ENCODE measurements around the gene SCFD2. TPM values are rescaled to one million over a fixed set of nuclear protein-coding genes. Genes with fewer than 3 reads are reported as not detected.

SCFD2 gene
- polyA plus RNA-seq, 4 donors: 2.2 to 8.4 (median 5.6) TPM

- Histone ChIP-seq H3K36me3 (ENCODE audit: control insufficient read depth in 3 of 3, insufficient read depth in 2 of 3, low read depth in 1 of 3, low read length in 3 of 3) (no peaks in the 10 kb centered on the region), H3K27me3 (ENCODE audit: control insufficient read depth in 3 of 3, insufficient read depth in 3 of 3, low read length in 3 of 3) (no peaks in the 10 kb centered on the region), H3K27ac (ENCODE audit: low read depth in 1 of 3, low read length in 2 of 3) (no peak overlapping the region), H3K9me3 (ENCODE audit: control insufficient read depth in 2 of 2, insufficient read depth in 1 of 2, low read depth in 1 of 2, low read length in 1 of 2) (no peaks in the 10 kb centered on the region), H3K4me3 (ENCODE audit: low read depth in 1 of 3, low read length in 3 of 3) (no peak overlapping the region), H3K4me1 (ENCODE audit: control insufficient read depth in 3 of 3, insufficient read depth in 2 of 3, low read depth in 1 of 3, low read length in 2 of 3) (no peaks in the 10 kb centered on the region)
- FAIRE-seq (no peak), DNase-seq (no peak)
- 83 to 96% (median 86%) methylated on average over 2 of the region's 2 CpGs for WGBS, 3 donors
These were observed 234.3 kb downstream of the SCFD2 start for GRCh38 chr4:53131562-53131925.

DNA sequence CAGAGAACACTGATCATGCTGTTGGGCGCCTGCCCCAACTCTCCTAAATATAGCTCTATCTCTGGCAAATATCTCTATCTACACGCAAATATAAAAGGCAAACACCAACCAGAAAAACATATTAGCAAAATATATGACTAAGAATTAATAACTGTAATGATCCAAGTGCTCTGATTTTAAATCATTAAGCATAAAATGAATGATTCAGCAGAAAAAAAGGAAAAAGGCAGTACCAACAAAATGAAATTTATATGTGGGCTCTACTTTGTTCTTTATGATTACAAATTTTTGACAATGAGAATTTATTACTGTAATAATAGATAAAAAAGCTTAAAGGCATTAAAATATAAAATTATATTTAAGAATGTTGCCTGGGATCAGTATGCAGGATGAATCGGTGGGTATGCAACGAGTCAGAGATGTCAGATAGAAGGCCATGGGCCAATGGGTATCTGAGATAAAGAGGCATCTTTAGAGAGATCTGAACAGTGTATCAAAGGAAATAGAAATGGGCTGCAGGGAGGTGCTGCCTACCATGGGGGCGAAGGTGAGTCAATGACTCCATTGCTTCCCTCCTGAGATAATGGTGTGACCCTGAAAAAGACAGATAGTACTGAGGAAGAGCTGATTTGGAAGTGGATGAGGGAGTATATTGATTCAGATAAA lies 234.8 kb downstream of the SCFD2 start:
- no peaks in the 10 kb centered on the region for H3K36me3 ChIP-seq (ENCODE audit: control insufficient read depth in 3 of 3, insufficient read depth in 2 of 3, low read depth in 1 of 3, low read length in 3 of 3)
- WGBS, 3 donors: 93 to 97% (median 95%) methylated on average over 5 of the region's 5 CpGs
- no peak overlapping the region for H3K27ac ChIP-seq (ENCODE audit: low read depth in 1 of 3, low read length in 2 of 3)
- no peaks in the 10 kb centered on the region for H3K4me1 ChIP-seq (ENCODE audit: control insufficient read depth in 3 of 3, insufficient read depth in 2 of 3, low read depth in 1 of 3, low read length in 2 of 3)
- DNase-seq: no peak
- H3K4me3 ChIP-seq (ENCODE audit: low read depth in 1 of 3, low read length in 3 of 3): no peak overlapping the region
- H3K9me3 ChIP-seq (ENCODE audit: control insufficient read depth in 2 of 2, insufficient read depth in 1 of 2, low read depth in 1 of 2, low read length in 1 of 2): no peaks in the 10 kb centered on the region
- no peak for FAIRE-seq
- no peaks in the 10 kb centered on the region for H3K27me3 ChIP-seq (ENCODE audit: control insufficient read depth in 3 of 3, insufficient read depth in 3 of 3, low read length in 3 of 3)

- DNase-seq: no peak
- no peak overlapping the region for H3K4me3 ChIP-seq (ENCODE audit: low read depth in 1 of 3, low read length in 3 of 3)
- WGBS, 3 donors: 48 to 57% (median 54%) methylated on average over 2 of the region's 2 CpGs
- no peaks in the 10 kb centered on the region for H3K36me3 ChIP-seq (ENCODE audit: control insufficient read depth in 3 of 3, insufficient read depth in 2 of 3, low read depth in 1 of 3, low read length in 3 of 3)
- H3K27ac ChIP-seq (ENCODE audit: low read depth in 1 of 3, low read length in 2 of 3): no peak overlapping the region
- no peaks in the 10 kb centered on the region for H3K27me3 ChIP-seq (ENCODE audit: control insufficient read depth in 3 of 3, insufficient read depth in 3 of 3, low read length in 3 of 3)
- H3K4me1 ChIP-seq (ENCODE audit: control insufficient read depth in 3 of 3, insufficient read depth in 2 of 3, low read depth in 1 of 3, low read length in 2 of 3): no peaks in the 10 kb centered on the region
- no peaks in the 10 kb centered on the region for H3K9me3 ChIP-seq (ENCODE audit: control insufficient read depth in 2 of 2, insufficient read depth in 1 of 2, low read depth in 1 of 2, low read length in 1 of 2)
- FAIRE-seq: no peak
These were observed 237.0 kb downstream of the SCFD2 start for GRCh38 chr4:53128706-53129357.

- FAIRE-seq: no peak
- Histone ChIP-seq H3K4me1 (ENCODE audit: control insufficient read depth in 3 of 3, insufficient read depth in 2 of 3, low read depth in 1 of 3, low read length in 2 of 3) (no peaks in the 10 kb centered on the region), H3K4me3 (ENCODE audit: low read depth in 1 of 3, low read length in 3 of 3) (no peak overlapping the region), H3K9me3 (ENCODE audit: control insufficient read depth in 2 of 2, insufficient read depth in 1 of 2, low read depth in 1 of 2, low read length in 1 of 2) (no peaks in the 10 kb centered on the region), H3K27ac (ENCODE audit: low read depth in 1 of 3, low read length in 2 of 3) (no peak overlapping the region), H3K27me3 (ENCODE audit: control insufficient read depth in 3 of 3, insufficient read depth in 3 of 3, low read length in 3 of 3) (no peaks in the 10 kb centered on the region), H3K36me3 (ENCODE audit: control insufficient read depth in 3 of 3, insufficient read depth in 2 of 3, low read depth in 1 of 3, low read length in 3 of 3) (no peaks in the 10 kb centered on the region)
- DNase-seq: no peak
- WGBS, 3 donors: 87 to 96% (median 91%) methylated on average over 4 of the region's 4 CpGs
These were observed 237.6 kb downstream of the SCFD2 start for GRCh38 chr4:53128231-53128630.

DNA sequence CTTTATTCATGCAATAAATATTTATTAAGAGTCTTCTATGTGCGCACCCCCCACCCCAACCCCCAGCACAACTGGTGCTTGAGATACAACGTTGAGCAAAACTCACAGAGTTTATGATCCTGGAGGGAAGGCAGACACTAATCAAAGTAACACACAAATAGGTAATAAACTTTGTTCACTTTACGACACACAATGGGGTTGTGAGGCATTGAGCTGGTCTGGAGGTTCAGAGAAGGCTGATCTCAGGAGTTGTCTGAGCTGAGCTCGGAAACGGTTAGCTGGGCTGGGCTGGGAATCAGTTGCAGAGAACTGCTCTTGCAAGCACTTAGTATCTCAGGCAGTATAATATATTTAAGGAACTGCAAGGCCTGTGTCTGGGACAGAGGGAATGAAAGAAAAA lies 238.5 kb downstream of the SCFD2 start:
- peak in 1 of 2 donors; percentile 23 for DNase-seq
- no peak overlapping the region for H3K4me3 ChIP-seq (ENCODE audit: low read depth in 1 of 3, low read length in 3 of 3)
- 80 to 82% (median 81%) methylated on average over 5 of the region's 5 CpGs for WGBS, 3 donors
- H3K9me3 ChIP-seq (ENCODE audit: control insufficient read depth in 2 of 2, insufficient read depth in 1 of 2, low read depth in 1 of 2, low read length in 1 of 2): no peaks in the 10 kb centered on the region
- no peaks in the 10 kb centered on the region for H3K27me3 ChIP-seq (ENCODE audit: control insufficient read depth in 3 of 3, insufficient read depth in 3 of 3, low read length in 3 of 3)
- peaks cover 0 to 3% (median 0%) of the 10 kb centered on the region in 3 donors for H3K4me1 ChIP-seq (ENCODE audit: control insufficient read depth in 3 of 3, insufficient read depth in 2 of 3, low read depth in 1 of 3, low read length in 2 of 3)
- H3K27ac ChIP-seq (ENCODE audit: low read depth in 1 of 3, low read length in 2 of 3): no peak overlapping the region
- no peak for FAIRE-seq
- H3K36me3 ChIP-seq (ENCODE audit: control insufficient read depth in 3 of 3, insufficient read depth in 2 of 3, low read depth in 1 of 3, low read length in 3 of 3): no peaks in the 10 kb centered on the region

GRCh38 chr4:53126099-53126498 lies 239.8 kb downstream of the SCFD2 start:
- Histone ChIP-seq H3K27me3 (ENCODE audit: control insufficient read depth in 3 of 3, insufficient read depth in 3 of 3, low read length in 3 of 3) (no peaks in the 10 kb centered on the region), H3K27ac (ENCODE audit: low read depth in 1 of 3, low read length in 2 of 3) (no peak overlapping the region), H3K36me3 (ENCODE audit: control insufficient read depth in 3 of 3, insufficient read depth in 2 of 3, low read depth in 1 of 3, low read length in 3 of 3) (no peaks in the 10 kb centered on the region), H3K4me1 (ENCODE audit: control insufficient read depth in 3 of 3, insufficient read depth in 2 of 3, low read depth in 1 of 3, low read length in 2 of 3) (peaks cover 0 to 5% (median 0%) of the 10 kb centered on the region in 3 donors), H3K4me3 (ENCODE audit: low read depth in 1 of 3, low read length in 3 of 3) (no peak overlapping the region), H3K9me3 (ENCODE audit: control insufficient read depth in 2 of 2, insufficient read depth in 1 of 2, low read depth in 1 of 2, low read length in 1 of 2) (no peaks in the 10 kb centered on the region)
- FAIRE-seq (no peak), DNase-seq (no peak)
- 95 to 100% (median 98%) methylated on average over 5 of the region's 5 CpGs for WGBS, 3 donors

DNA sequence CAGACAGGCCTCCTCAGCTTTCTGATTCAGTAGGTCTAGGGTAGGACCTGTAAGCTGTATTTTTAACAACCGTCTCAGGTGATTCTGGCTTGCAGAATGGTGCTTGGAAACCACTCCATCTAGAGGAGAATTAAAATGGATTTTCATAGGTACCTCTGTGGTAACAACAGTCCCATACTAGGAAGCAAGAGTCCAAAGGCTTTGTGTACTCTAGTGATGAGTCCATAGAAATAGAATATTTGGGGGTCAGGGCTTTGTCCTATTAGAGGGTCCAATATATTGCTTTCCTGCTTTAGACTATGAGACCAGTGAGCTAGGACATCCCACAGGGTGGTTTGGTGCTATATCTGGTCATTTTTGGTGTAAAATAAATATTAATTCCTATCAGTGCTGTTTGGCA lies 242.0 kb downstream of the SCFD2 start:
- no peaks in the 10 kb centered on the region for H3K27me3 ChIP-seq (ENCODE audit: control insufficient read depth in 3 of 3, insufficient read depth in 3 of 3, low read length in 3 of 3)
- no peaks in the 10 kb centered on the region for H3K9me3 ChIP-seq (ENCODE audit: control insufficient read depth in 2 of 2, insufficient read depth in 1 of 2, low read depth in 1 of 2, low read length in 1 of 2)
- FAIRE-seq (no peak), DNase-seq (no peak)
- no peak overlapping the region for H3K27ac ChIP-seq (ENCODE audit: low read depth in 1 of 3, low read length in 2 of 3)
- H3K36me3 ChIP-seq (ENCODE audit: control insufficient read depth in 3 of 3, insufficient read depth in 2 of 3, low read depth in 1 of 3, low read length in 3 of 3): no peaks in the 10 kb centered on the region
- 93 to 97% (median 97%) methylated on average over 1 of the region's 1 CpG for WGBS, 3 donors
- H3K4me1 ChIP-seq (ENCODE audit: control insufficient read depth in 3 of 3, insufficient read depth in 2 of 3, low read depth in 1 of 3, low read length in 2 of 3): peaks cover 0 to 12% (median 0%) of the 10 kb centered on the region in 3 donors
- no peak overlapping the region for H3K4me3 ChIP-seq (ENCODE audit: low read depth in 1 of 3, low read length in 3 of 3)

DNA sequence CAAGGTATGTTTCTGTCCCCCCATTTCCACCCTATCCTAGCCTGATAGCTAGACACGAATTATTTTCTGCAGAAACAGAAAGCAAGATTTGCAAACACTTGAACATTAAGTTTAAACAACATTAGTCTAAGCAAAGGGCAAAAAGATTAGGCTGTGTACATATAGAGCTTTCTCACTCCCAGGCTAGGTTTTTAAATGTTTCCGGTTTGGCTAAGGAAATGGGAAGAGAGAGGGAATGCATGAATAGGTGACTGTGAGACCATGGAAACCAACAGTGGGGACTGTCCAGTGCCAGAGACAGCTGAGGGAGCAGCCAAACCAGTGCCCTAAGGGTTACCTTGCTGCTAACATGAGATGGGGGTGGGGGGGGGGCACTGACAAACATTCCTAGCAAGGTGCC lies 242.7 kb downstream of the SCFD2 start:
- no peaks in the 10 kb centered on the region for H3K9me3 ChIP-seq (ENCODE audit: control insufficient read depth in 2 of 2, insufficient read depth in 1 of 2, low read depth in 1 of 2, low read length in 1 of 2)
- DNase-seq: peak in 1 of 2 donors; percentile 27
- H3K4me3 ChIP-seq (ENCODE audit: low read depth in 1 of 3, low read length in 3 of 3): no peak overlapping the region
- H3K27ac ChIP-seq (ENCODE audit: low read depth in 1 of 3, low read length in 2 of 3): no peak overlapping the region
- H3K4me1 ChIP-seq (ENCODE audit: control insufficient read depth in 3 of 3, insufficient read depth in 2 of 3, low read depth in 1 of 3, low read length in 2 of 3): peaks cover 0 to 12% (median 0%) of the 10 kb centered on the region in 3 donors
- no peak for FAIRE-seq
- no peaks in the 10 kb centered on the region for H3K36me3 ChIP-seq (ENCODE audit: control insufficient read depth in 3 of 3, insufficient read depth in 2 of 3, low read depth in 1 of 3, low read length in 3 of 3)
- 59 to 75% (median 65%) methylated on average over 2 of the region's 2 CpGs for WGBS, 3 donors
- no peaks in the 10 kb centered on the region for H3K27me3 ChIP-seq (ENCODE audit: control insufficient read depth in 3 of 3, insufficient read depth in 3 of 3, low read length in 3 of 3)

Measured in small intestine (tissue), 7 donors.